Measurements from ENCODE around the gene C20orf202. TPM values are rescaled to one million over a fixed set of nuclear protein-coding genes. Genes with fewer than 3 reads are reported as not detected.

C20orf202 gene
- total RNA-seq, 1 donor = not detected

DNA sequence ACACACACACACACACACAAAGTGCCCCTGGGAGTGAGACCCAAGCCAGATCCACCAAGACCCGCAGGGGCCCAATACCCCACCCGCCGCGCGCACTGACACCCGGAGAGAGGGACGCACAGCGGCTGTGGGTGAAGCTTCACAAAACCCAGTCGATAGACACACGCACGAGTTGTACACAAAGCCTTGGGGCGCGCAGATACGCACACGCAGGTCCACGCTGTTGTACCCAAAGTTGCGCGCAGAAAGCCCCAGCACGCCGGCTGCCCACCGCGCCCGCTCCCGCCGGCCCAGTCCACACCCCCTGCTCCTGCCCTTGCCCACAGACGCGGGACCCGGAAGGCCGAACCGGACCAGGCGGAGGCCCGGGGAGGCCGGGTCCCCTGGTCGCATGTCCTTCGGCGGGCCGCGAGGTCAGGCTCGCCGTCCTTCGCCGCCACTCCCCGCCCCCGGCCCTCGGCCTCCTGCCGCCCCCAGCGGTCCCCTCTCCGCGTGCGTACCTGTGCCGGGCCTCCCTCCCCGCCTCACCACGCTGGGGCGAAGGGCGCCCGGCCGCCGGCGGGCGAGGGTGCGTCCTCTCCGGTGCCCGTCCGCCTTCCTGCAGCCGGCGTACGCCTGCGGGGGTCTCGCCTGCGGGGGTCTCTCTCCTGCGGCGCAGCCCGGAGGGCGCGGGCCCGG, 18.5 kb upstream of the C20orf202 start, which contains the start of gene TMEM74B:
TSS of gene TMEM74B (minus strand) at position 344 of the 678 bp plus-strand sequence. CDS start 1,180 bp downstream, outside the sequence.
- no peaks in the 10 kb centered on the region for H3K9me3 ChIP-seq (ENCODE audit: low read depth, low read length)
- H3K4me1 ChIP-seq (ENCODE audit: insufficient read depth, low read length) = no peaks in the 10 kb centered on the region
- H3K79me2 ChIP-seq (ENCODE audit: insufficient read depth, low read length) = no peaks in the 10 kb centered on the region
- no peak within 1 kb of the TSS for H3K27ac ChIP-seq (ENCODE audit: low read depth, low read length)
- H3K36me3 ChIP-seq (ENCODE audit: insufficient read depth, low read length) = no peaks in the 10 kb centered on the region
- no peak within 1 kb of the TSS for H3K4me3 ChIP-seq (ENCODE audit: insufficient read depth, low read length)
- TF ChIP-seq, protein P1, sequence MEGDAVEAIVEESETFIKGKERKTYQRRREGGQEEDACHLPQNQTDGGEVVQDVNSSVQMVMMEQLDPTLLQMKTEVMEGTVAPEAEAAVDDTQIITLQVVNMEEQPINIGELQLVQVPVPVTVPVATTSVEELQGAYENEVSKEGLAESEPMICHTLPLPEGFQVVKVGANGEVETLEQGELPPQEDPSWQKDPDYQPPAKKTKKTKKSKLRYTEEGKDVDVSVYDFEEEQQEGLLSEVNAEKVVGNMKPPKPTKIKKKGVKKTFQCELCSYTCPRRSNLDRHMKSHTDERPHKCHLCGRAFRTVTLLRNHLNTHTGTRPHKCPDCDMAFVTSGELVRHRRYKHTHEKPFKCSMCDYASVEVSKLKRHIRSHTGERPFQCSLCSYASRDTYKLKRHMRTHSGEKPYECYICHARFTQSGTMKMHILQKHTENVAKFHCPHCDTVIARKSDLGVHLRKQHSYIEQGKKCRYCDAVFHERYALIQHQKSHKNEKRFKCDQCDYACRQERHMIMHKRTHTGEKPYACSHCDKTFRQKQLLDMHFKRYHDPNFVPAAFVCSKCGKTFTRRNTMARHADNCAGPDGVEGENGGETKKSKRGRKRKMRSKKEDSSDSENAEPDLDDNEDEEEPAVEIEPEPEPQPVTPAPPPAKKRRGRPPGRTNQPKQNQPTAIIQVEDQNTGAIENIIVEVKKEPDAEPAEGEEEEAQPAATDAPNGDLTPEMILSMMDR (IDR thresholded peaks at IDR 0.05; ENCODE audit: extremely low read depth, low read depth, low read length) = no peak
- H2AFZ ChIP-seq (ENCODE audit: low read length) = no peak within 1 kb of the TSS
- H4K20me1 ChIP-seq (ENCODE audit: insufficient read depth, low read length) = no peaks in the 10 kb centered on the region
- no peak for DNase-seq (ENCODE audit: insufficient read length, low spot score, missing footprints)
- H3K4me2 ChIP-seq (ENCODE audit: insufficient read depth, low read length) = no peak within 1 kb of the TSS
- H3K27me3 ChIP-seq (ENCODE audit: insufficient read depth, low read length) = peaks cover 45% of the 10 kb centered on the region

DNA sequence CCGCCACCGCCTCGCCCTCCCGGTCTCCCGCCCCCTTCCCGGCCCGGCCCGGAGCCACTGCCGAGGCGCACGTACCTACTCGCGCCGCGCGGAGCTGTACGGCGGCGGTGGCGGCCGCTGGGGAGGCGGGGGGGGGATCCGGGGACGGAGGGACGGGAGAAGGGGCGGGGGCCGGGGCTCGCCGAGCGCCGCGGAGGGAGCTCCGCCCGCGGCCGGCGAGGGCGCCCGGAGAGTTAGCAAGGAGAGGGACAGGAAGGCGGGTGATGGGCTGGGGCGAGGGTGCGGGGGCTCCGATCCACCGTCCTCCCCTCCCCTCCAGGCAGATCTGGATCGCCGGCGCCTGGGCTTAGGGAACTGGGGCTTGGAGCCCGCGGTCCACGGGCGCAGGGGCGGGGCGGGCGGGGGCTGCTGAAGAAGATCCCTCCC, 17.9 kb upstream of the C20orf202 start:
- H3K4me2 ChIP-seq (ENCODE audit: insufficient read depth, low read length) = no peak overlapping the region
- H3K4me1 ChIP-seq (ENCODE audit: insufficient read depth, low read length) = no peaks in the 10 kb centered on the region
- no peaks in the 10 kb centered on the region for H3K9me3 ChIP-seq (ENCODE audit: low read depth, low read length)
- H3K27me3 ChIP-seq (ENCODE audit: insufficient read depth, low read length) = peaks cover 45% of the 10 kb centered on the region
- H2AFZ ChIP-seq (ENCODE audit: low read length) = no peak overlapping the region
- H3K27ac ChIP-seq (ENCODE audit: low read depth, low read length) = no peak overlapping the region
- H4K20me1 ChIP-seq (ENCODE audit: insufficient read depth, low read length) = no peaks in the 10 kb centered on the region
- no peak overlapping the region for H3K4me3 ChIP-seq (ENCODE audit: insufficient read depth, low read length)
- no peaks in the 10 kb centered on the region for H3K79me2 ChIP-seq (ENCODE audit: insufficient read depth, low read length)
- no peak for DNase-seq (ENCODE audit: insufficient read length, low spot score, missing footprints)
- no peaks in the 10 kb centered on the region for H3K36me3 ChIP-seq (ENCODE audit: insufficient read depth, low read length)
- TF ChIP-seq, protein P1 (IDR thresholded peaks at IDR 0.05; ENCODE audit: extremely low read depth, low read depth, low read length) = no peak

DNA sequence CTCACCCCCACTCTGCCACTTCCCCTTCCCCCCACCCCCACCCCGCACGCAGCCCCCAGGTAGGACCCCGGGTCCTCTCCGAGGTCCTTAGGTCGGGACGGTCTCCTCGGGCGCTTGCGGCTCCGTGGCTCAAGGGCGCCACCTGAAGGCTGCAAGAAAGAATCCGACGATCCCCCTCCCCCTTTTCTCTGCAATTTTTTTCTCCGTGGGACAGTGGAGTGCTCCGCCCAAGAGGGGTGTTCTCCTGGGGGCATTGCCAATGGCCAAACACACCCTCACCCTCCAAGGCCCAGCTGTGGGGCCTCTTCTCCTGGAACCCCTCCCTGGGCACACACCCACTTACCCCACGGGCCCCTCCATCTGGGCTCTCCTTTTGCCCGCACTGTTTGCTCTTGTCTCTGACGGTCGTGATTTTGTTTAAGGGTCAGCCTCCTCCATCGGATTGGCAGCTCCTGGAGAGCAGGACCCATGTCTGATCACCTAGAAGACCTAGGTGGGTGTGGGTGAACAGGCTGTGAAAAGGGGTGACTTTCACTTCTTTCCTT, 17.4 kb upstream of the C20orf202 start:
- H3K27me3 ChIP-seq (ENCODE audit: insufficient read depth, low read length) = peaks cover 49% of the 10 kb centered on the region
- no peak overlapping the region for H2AFZ ChIP-seq (ENCODE audit: low read length)
- H3K4me2 ChIP-seq (ENCODE audit: insufficient read depth, low read length) = no peak overlapping the region
- H3K79me2 ChIP-seq (ENCODE audit: insufficient read depth, low read length) = no peaks in the 10 kb centered on the region
- H3K4me3 ChIP-seq (ENCODE audit: insufficient read depth, low read length) = no peak overlapping the region
- no peak overlapping the region for H3K27ac ChIP-seq (ENCODE audit: low read depth, low read length)
- H3K4me1 ChIP-seq (ENCODE audit: insufficient read depth, low read length) = no peaks in the 10 kb centered on the region
- H3K9me3 ChIP-seq (ENCODE audit: low read depth, low read length) = no peaks in the 10 kb centered on the region
- H3K36me3 ChIP-seq (ENCODE audit: insufficient read depth, low read length) = no peaks in the 10 kb centered on the region
- peak; percentile 93 for DNase-seq (ENCODE audit: insufficient read length, low spot score, missing footprints)
- TF ChIP-seq, protein P1 (IDR thresholded peaks at IDR 0.05; ENCODE audit: extremely low read depth, low read depth, low read length) = peak; percentile 45
- H4K20me1 ChIP-seq (ENCODE audit: insufficient read depth, low read length) = no peaks in the 10 kb centered on the region

DNA sequence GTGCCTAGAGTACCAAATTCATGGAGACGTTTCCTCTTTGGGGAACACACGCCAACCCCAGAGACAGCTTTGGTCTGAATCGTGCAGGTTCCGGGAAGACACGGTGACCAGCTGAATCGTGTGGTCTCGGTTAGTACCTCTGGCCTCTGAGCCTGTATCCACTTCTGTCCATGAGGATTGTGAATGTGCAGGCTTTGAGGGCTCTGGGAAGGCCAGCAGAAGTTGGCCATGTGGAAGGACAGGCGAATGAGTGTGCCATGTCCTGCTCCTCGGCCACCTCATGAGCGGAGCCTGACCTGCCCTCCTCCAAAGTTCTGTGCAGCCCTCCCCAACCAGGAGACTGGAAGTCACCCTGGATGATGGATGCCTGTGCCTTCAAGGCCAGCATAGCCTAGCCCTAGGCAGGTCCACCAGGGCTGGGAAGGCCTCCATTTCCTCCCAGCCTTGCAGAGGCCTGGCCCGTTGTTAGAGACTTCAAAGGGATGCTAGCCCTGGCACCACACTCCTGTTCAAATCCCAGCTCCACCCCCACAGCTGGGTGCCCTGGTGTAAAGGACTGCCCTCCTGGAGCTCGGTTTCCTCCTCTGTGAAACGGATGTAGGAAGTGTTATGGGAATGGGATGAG, 16.8 kb upstream of the C20orf202 start:
- Histone ChIP-seq H3K4me2 (ENCODE audit: insufficient read depth, low read length) (no peak overlapping the region), H3K4me1 (ENCODE audit: insufficient read depth, low read length) (no peaks in the 10 kb centered on the region), H4K20me1 (ENCODE audit: insufficient read depth, low read length) (no peaks in the 10 kb centered on the region), H3K27me3 (ENCODE audit: insufficient read depth, low read length) (peaks cover 49% of the 10 kb centered on the region), H3K9me3 (ENCODE audit: low read depth, low read length) (no peaks in the 10 kb centered on the region), H3K27ac (ENCODE audit: low read depth, low read length) (no peak overlapping the region), H3K36me3 (ENCODE audit: insufficient read depth, low read length) (no peaks in the 10 kb centered on the region), H3K4me3 (ENCODE audit: insufficient read depth, low read length) (no peak overlapping the region), H3K79me2 (ENCODE audit: insufficient read depth, low read length) (no peaks in the 10 kb centered on the region), H2AFZ (ENCODE audit: low read length) (no peak overlapping the region)
- DNase-seq (ENCODE audit: insufficient read length, low spot score, missing footprints) = no peak
- TF ChIP-seq, protein P1 (IDR thresholded peaks at IDR 0.05; ENCODE audit: extremely low read depth, low read depth, low read length) = no peak

Measured in osteoblast (primary cell).